Neural cell (in vitro differentiated cells): Measurements from ENCODE around the gene RBM27. TPM values are rescaled to one million over a fixed set of nuclear protein-coding genes. Genes with fewer than 3 reads are reported as not detected.
"Not testable (repeated sequence)": the region's sequence is repeated elsewhere in the genome, so short reads cannot be mapped to it uniquely, and the experiment has no call there.

Experiments used
- H2AFZ ChIP-seq: fragments of 200-600, 300-800 bp; sonication (generic), shearing (Covaris generic); 2 replicates; pipeline ENCODE4 v1.6.0; 2014; ENCODE audit warnings: low read depth, mild to moderate bottlenecking, antibody characterized with exemption, low read length, moderate library complexity
- H3F3A ChIP-seq: fragments of 200-600 bp; shearing (Covaris generic); 2 replicates; pipeline ENCODE4 v1.6.1; 2016; ENCODE audit warnings: mild to moderate bottlenecking, moderate library complexity, mixed read lengths, antibody characterized with exemption, low read length; ENCODE audit not compliant: insufficient read depth, poor library complexity, severe bottlenecking
- H3K27ac ChIP-seq: fragments of 200-600, 300-800 bp; sonication (generic), shearing (Covaris generic); 2 replicates; pipeline ENCODE4 v1.5.1; 2014; ENCODE audit warnings: mild to moderate bottlenecking, low read length, moderate library complexity
- H3K27me3 ChIP-seq: fragments of 300-800, 200-600 bp; sonication (generic), shearing (Covaris generic); 2 replicates; pipeline ENCODE4 v1.6.0; 2014; ENCODE audit warnings: mild to moderate bottlenecking, low read depth, low read length, moderate library complexity; ENCODE audit not compliant: insufficient read depth
- H3K36me3 ChIP-seq: fragments of 300-800, 200-600 bp; sonication (generic), shearing (Covaris generic); 2 replicates; pipeline ENCODE4 v1.5.1; 2014; ENCODE audit warnings: mild to moderate bottlenecking, antibody characterized with exemption, low read length, moderate library complexity; ENCODE audit not compliant: insufficient read depth
- H3K4me2 ChIP-seq: fragments of 300-800, 200-600 bp; sonication (generic), shearing (Covaris generic); 2 replicates; pipeline ENCODE4 v1.6.0; 2014; ENCODE audit warnings: mild to moderate bottlenecking, low read length
- H3K4me3 ChIP-seq: fragments of 300-800, 200-600 bp; sonication (generic), shearing (Covaris generic); 2 replicates; pipeline ENCODE4 v1.5.1; 2014; ENCODE audit warnings: mild to moderate bottlenecking, low read length, moderate library complexity
- H3K79me2 ChIP-seq: fragments of 200-600 bp; shearing (Covaris generic); replicated peaks from 2 replicates; pipeline ENCODE4 v1.6.0; 2014; ENCODE audit warnings: mild to moderate bottlenecking, low read length, moderate library complexity; ENCODE audit not compliant: insufficient read depth
- H3K9ac ChIP-seq: fragments of 300-800, 200-600 bp; sonication (generic), shearing (Covaris generic); 2 replicates; pipeline ENCODE4 v1.6.1; 2016; ENCODE audit warnings: mild to moderate bottlenecking, low read length, mixed read lengths
- H3K9me2 ChIP-seq: fragments of 200-600 bp; shearing (Covaris generic); 2 replicates; pipeline ENCODE4 v1.6.1; 2016; ENCODE audit warnings: mild to moderate bottlenecking, low read length, mixed read lengths; ENCODE audit not compliant: insufficient read depth
- H3K9me3 ChIP-seq: fragments of 200-600, 300-800 bp; sonication (generic), shearing (Covaris generic); 2 replicates; pipeline ENCODE4 v1.6.1; 2016; ENCODE audit warnings: mild to moderate bottlenecking, mixed run types, low read length, moderate library complexity, mixed read lengths
- H4K20me1 ChIP-seq: fragments of 200-600 bp; shearing (Covaris generic); 2 replicates; pipeline ENCODE4 v1.6.1; 2016; ENCODE audit warnings: mild to moderate bottlenecking, mixed run types; ENCODE audit not compliant: insufficient read depth
- CTCF ChIP-seq: fragments of 450-650 bp; IDR thresholded peaks from 2 replicates; pipeline ENCODE4 v1.5.1; 2014; ENCODE audit warnings: antibody characterized with exemption, mild to moderate bottlenecking, moderate library complexity; ENCODE audit not compliant: poor library complexity, severe bottlenecking
- EP300 ChIP-seq: fragments of 450-650 bp; conservative IDR thresholded peaks from 2 replicates; pipeline ENCODE4 v1.6.1; 2014; ENCODE audit warnings: antibody characterized with exemption, mild to moderate bottlenecking, moderate library complexity; ENCODE audit not compliant: poor library complexity, severe bottlenecking
- EZH2 ChIP-seq: fragments of 200-600, 300-800 bp; shearing (Covaris generic), sonication (generic); IDR thresholded peaks from 2 replicates; pipeline ENCODE4 v1.6.1; 2014; ENCODE audit warnings: antibody characterized with exemption, low read length, borderline replicate concordance, mild to moderate bottlenecking; ENCODE audit not compliant: insufficient read depth, poor library complexity, severe bottlenecking
- MXI1 ChIP-seq: fragments of 450-650 bp; conservative IDR thresholded peaks from 2 replicates; pipeline ENCODE4 v1.6.1; 2014; ENCODE audit warnings: antibody characterized with exemption, mild to moderate bottlenecking; ENCODE audit not compliant: poor library complexity, severe bottlenecking
- POLR2AphosphoS5 ChIP-seq: IDR thresholded peaks from 2 replicates; pipeline ENCODE4 v1.6.1; 2012
- RAD21 ChIP-seq: fragments of 450-650 bp; conservative IDR thresholded peaks from 2 replicates; pipeline ENCODE4 v1.6.1; 2014; ENCODE audit warnings: antibody characterized with exemption, mild to moderate bottlenecking, moderate library complexity
- REST ChIP-seq: IDR thresholded peaks from 2 replicates; pipeline ENCODE4 v1.6.1; 2012; ENCODE audit warnings: borderline replicate concordance
- SMC3 ChIP-seq: fragments of 450-650 bp; conservative IDR thresholded peaks from 2 replicates; pipeline ENCODE4 v1.6.1; 2014; ENCODE audit warnings: antibody characterized with exemption, mild to moderate bottlenecking, moderate library complexity; ENCODE audit not compliant: poor library complexity
- TAF1 ChIP-seq: IDR thresholded peaks from 2 replicates; pipeline ENCODE4 v1.6.1; 2012; ENCODE audit warnings: low read depth
- polyA plus RNA-seq: library from polyadenylated mRNA; depleted of rRNA; stranded (reverse); fragments of >200 nt; gene quantifications from 2 replicates; pipeline ENCODE4 v1.2.3, GENCODE V29; 2014

Gene RBM27
- polyA plus RNA-seq, 1 donor from 2014 or later: 23.2 TPM

GRCh38 chr5:146213210-146213826 lies 9.9 kb downstream of the RBM27 start:
- Histone ChIP-seq H3K4me2 (no peak overlapping the region), H3K4me3 (no peak overlapping the region), H3K9me3 (no peaks in the 10 kb centered on the region), H3K9me2 (no peaks in the 10 kb centered on the region), H2AFZ (no peak overlapping the region), H3K36me3 (no peaks in the 10 kb centered on the region), H4K20me1 (no peaks in the 10 kb centered on the region), H3F3A (no peaks in the 10 kb centered on the region), H3K27me3 (no peaks in the 10 kb centered on the region), H3K9ac (no peak overlapping the region), H3K79me2 (peaks cover 49% of the 10 kb centered on the region), H3K27ac (no peak overlapping the region)
- TF ChIP-seq REST: no peak

GRCh38 chr5:146214881-146215280 lies 11.5 kb downstream of the RBM27 start:
- H4K20me1 ChIP-seq, H3K9ac ChIP-seq, H2AFZ ChIP-seq, H3K27me3 ChIP-seq, H3K9me3 ChIP-seq, H3K4me3 ChIP-seq, H3K36me3 ChIP-seq, H3F3A ChIP-seq, H3K27ac ChIP-seq, H3K9me2 ChIP-seq, H3K4me2 ChIP-seq: not testable (repeated sequence)
- peaks cover 41% of the 10 kb centered on the region for H3K79me2 ChIP-seq

GRCh38 chr5:146218168-146218567 lies 14.8 kb downstream of the RBM27 start:
- Histone ChIP-seq H3K36me3 (no peaks in the 10 kb centered on the region), H2AFZ (no peak overlapping the region), H4K20me1 (no peaks in the 10 kb centered on the region), H3K4me2 (no peak overlapping the region), H3K9me3 (no peaks in the 10 kb centered on the region), H3K9me2 (no peaks in the 10 kb centered on the region), H3K79me2 (peaks cover 21% of the 10 kb centered on the region), H3K27me3 (no peaks in the 10 kb centered on the region), H3K4me3 (no peak overlapping the region), H3K27ac (no peak overlapping the region), H3K9ac (no peak overlapping the region), H3F3A (no peaks in the 10 kb centered on the region)
- TF ChIP-seq CTCF (no peak), RAD21 (no peak), TAF1 (no peak), SMC3 (no peak), POLR2AphosphoS5 (no peak), MXI1 (no peak), EZH2 (no peak), EP300 (no peak), REST (no peak)
